Transverse colon (tissue), 4 donors: ENCODE data around the gene PRPF39.

Experiments used
- CTCF ChIP-seq, 5 experiments: fragments of 200-600 bp in 3 of 5; fragments of 450-650 bp in 2 of 5; sonication (generic) in 3 of 5; IDR thresholded peaks; 1 replicate in 2 of 5; 2 replicates in 3 of 5; pipeline ENCODE4 v1.5.1; 2016 to 2017; ENCODE audit warnings: antibody characterized with exemption in 5 of 5, inconsistent platforms in 3 of 5, mild to moderate bottlenecking in 2 of 5, moderate library complexity in 1 of 5
- POLR2AphosphoS5 ChIP-seq, 3 donors: sonication (generic); formaldehyde crosslinking; IDR thresholded peaks; one replicate each; pipeline ENCODE4 v1.6.1; 2016; ENCODE audit warnings: antibody characterized with exemption in 3 of 3

- no peak for TF ChIP-seq POLR2AphosphoS5 (IDR thresholded peaks at IDR 0.05)
- TF ChIP-seq CTCF (IDR thresholded peaks at IDR 0.05), result no peak
Observed at GRCh38 chr14:45094275-45094674, 10.4 kb downstream of the PRPF39 start.
